ENCODE measurements around the gene WASF3.

- TF ChIP-seq SIN3A (IDR thresholded peaks at IDR 0.05; ENCODE audit: low read depth) = no peak
- no peak for TF ChIP-seq POLR2A (IDR thresholded peaks at IDR 0.05; ENCODE audit: borderline replicate concordance, extremely low read depth, insufficient read depth, insufficient read length)
- no peak for TF ChIP-seq ZBTB33 (IDR thresholded peaks at IDR 0.05; ENCODE audit: extremely low read depth, insufficient replicate concordance, low read length)
- TF ChIP-seq ATF3 (IDR thresholded peaks at IDR 0.05) = no peak
- no peak for TF ChIP-seq CTCF (IDR thresholded peaks at IDR 0.05 in 2 of 3, conservative IDR thresholded peaks at IDR 0.05 in 1 of 3; ENCODE audit: borderline replicate concordance in 1 of 3, insufficient read depth in 1 of 3, low read depth in 2 of 3, low read length in 2 of 3)
- TF ChIP-seq EZH2 (IDR thresholded peaks at IDR 0.05) = no peak
- TF ChIP-seq EZH2phosphoT487 (IDR thresholded peaks at IDR 0.05; ENCODE audit: borderline replicate concordance) = no peak
- TF ChIP-seq CEBPB (IDR thresholded peaks at IDR 0.05; ENCODE audit: low read depth) = no peak
- TF ChIP-seq JUND (IDR thresholded peaks at IDR 0.05) = no peak
These were observed 29.0 kb upstream of the WASF3 start for GRCh38 chr13:26528527-26528926.
